Midbrain (tissue), 1 donor: ENCODE results near the gene GLB1L2.
"Not testable (repeated sequence)": the region's sequence is repeated elsewhere in the genome, so short reads cannot be mapped to it uniquely, and the experiment has no call there.

Experiments used
- DNase-seq: peaks from one replicate; lab custom pipeline; 2025; lab: John Stamatoyannopoulos, UW

Gene GLB1L2

GRCh38 chr11:134331354-134332188 is at the start of gene GLB1L2:
GLB1L2 (plus strand) TSS chr11:134331988; CDS start chr11:134332062, 74 bp downstream.
- peak; percentile 69 for DNase-seq

- no peak for DNase-seq
Measured at GRCh38 chr11:134282121-134283045, 49.4 kb upstream of the GLB1L2 start.

GRCh38 chr11:134283461-134284230 is 48.1 kb upstream of the GLB1L2 start:
- no peak for DNase-seq

GRCh38 chr11:134284349-134284748 is 47.4 kb upstream of the GLB1L2 start:
- not testable (repeated sequence) for DNase-seq

GRCh38 chr11:134287561-134287960 is 44.2 kb upstream of the GLB1L2 start:
- DNase-seq: no peak

- no peak for DNase-seq
Measured at GRCh38 chr11:134288486-134288885, 43.3 kb upstream of the GLB1L2 start.

GRCh38 chr11:134289167-134289566 is 42.6 kb upstream of the GLB1L2 start:
- no peak for DNase-seq

GRCh38 chr11:134289789-134290188 is 42.0 kb upstream of the GLB1L2 start:
- no peak for DNase-seq

- DNase-seq: no peak
Measured at GRCh38 chr11:134290646-134291045, 41.1 kb upstream of the GLB1L2 start.

GRCh38 chr11:134291196-134291595 is 40.6 kb upstream of the GLB1L2 start:
- no peak for DNase-seq

GRCh38 chr11:134292661-134293060 is 39.1 kb upstream of the GLB1L2 start:
- DNase-seq: no peak

GRCh38 chr11:134293119-134294113 is 38.4 kb upstream of the GLB1L2 start:
- no peak for DNase-seq

- DNase-seq: no peak
Measured at GRCh38 chr11:134294664-134295063, 37.1 kb upstream of the GLB1L2 start.

- no peak for DNase-seq
Measured at GRCh38 chr11:134312223-134312622, 19.6 kb upstream of the GLB1L2 start.

GRCh38 chr11:134312807-134313206 is 19.0 kb upstream of the GLB1L2 start:
- DNase-seq: no peak

GRCh38 chr11:134313379-134313778 is 18.4 kb upstream of the GLB1L2 start:
- DNase-seq: no peak

GRCh38 chr11:134313821-134314607 is 17.8 kb upstream of the GLB1L2 start:
- no peak for DNase-seq

GRCh38 chr11:134317103-134317502 is 14.7 kb upstream of the GLB1L2 start:
- DNase-seq: no peak

- not testable (repeated sequence) for DNase-seq
Measured at GRCh38 chr11:134321373-134321772, 10.4 kb upstream of the GLB1L2 start.

- no peak for DNase-seq
Measured at GRCh38 chr11:134322553-134322952, 9.2 kb upstream of the GLB1L2 start.
